GM21515 (cell line): Measurements from ENCODE around the gene SLC29A1.
"Not testable (repeated sequence)": the region's sequence is repeated elsewhere in the genome, so short reads cannot be mapped to it uniquely, and the experiment has no call there.

Experiments
- ATAC-seq: cut with Tn5 transposase; IDR thresholded peaks from one replicate; pipeline ENCODE4 v1.9.1; 2021; ENCODE audit not compliant: unreplicated experiment

Gene SLC29A1

GRCh38 chr6:44193307-44193910, 30.0 kb upstream of the SLC29A1 start:
- no peak for ATAC-seq

DNA sequence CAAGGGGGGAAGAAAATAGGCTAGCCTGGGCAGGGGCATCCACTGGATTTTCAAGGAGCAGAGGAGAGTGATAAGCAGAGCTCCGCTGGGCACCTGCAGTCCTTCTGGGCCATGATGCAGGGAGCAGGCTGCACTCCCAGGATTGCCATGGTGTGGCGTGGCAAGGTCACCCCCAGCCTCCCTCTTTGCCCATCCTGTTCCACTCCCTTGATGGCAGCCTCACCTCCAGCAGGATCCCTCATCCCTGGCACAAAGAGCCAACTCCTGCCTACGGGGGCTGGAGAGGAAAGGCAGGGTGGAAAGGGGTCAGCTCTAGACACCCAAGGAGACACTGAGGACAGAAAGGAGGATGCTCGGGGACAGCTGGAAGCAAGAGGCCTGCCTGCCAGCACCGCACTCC, 29.1 kb upstream of the SLC29A1 start:
- ATAC-seq, result no peak

- ATAC-seq, result not testable (repeated sequence)
Measured at GRCh38 chr6:44196351-44196750, 27.0 kb upstream of the SLC29A1 start.

GRCh38 chr6:44198684-44199083, 24.7 kb upstream of the SLC29A1 start:
- ATAC-seq, result no peak

DNA sequence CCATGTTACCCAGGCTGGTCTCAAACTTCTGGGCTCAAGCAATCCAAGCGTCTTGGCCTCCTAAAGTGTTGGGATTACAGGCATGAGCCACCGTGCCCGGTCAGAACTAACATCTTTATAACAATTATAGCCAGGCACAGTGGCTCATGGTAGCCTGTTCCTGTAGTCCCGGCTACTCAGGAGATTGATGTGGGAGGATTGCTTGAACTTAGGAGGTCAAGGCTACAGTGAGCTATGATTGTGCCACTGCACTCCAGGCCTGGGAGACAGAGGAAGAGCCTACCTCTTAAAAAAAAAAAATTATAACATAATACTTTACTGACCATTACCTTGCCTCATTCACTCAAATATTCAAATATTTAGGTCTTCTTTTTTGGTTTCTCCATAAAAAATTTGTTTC, 23.5 kb upstream of the SLC29A1 start:
- no peak for ATAC-seq

DNA sequence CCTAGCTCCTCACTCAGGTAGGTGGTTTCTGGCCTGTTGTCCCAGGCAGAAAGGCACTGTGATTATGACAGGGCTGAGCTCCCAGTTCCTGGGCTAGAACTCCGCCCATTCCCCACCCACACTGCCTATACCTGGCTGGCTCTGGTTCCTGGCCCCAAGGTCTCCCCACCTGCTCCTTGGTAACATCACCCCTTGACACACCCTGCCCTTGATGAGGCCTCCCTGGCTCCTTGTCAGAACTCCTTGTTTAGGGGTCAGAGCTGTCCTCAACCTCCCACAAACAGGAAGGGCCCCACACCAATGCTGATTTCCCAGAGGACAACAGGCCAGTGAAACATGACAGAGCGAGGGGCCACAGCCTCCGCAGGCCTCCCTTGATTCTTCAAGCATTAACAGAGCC, 22.2 kb upstream of the SLC29A1 start:
- ATAC-seq, result no peak

DNA sequence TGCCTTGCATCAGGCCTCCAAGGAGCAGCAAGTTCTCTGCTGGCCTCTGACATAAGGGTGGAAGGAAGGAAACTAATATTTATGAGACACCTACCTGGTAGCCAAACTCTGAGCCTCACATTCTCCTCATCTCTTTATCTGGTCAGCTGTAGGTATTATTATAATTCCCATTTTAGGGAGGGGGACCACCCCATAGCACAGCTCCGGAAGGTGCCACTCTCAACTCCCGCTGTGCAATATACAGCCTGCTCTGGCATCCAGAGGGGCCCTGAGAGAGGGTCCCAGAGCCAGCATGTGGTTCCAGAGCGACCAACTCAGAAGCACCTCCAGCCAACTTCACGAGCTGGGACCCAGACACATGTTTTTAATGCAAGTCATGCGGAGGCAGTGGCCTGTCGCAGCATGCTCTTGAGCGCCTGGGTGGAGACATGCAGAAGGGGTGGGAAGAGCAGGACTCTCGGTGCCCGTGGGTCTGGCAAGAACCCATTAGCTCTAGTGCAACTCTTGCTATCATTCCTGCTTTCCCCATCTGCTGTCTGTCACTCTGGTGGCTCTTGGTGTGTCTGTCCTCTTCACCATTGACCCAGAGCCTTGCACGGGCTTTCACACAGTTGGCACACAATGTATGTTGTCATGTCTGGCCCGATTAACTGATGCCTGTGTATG, 21.6 kb upstream of the SLC29A1 start:
- no peak for ATAC-seq

DNA sequence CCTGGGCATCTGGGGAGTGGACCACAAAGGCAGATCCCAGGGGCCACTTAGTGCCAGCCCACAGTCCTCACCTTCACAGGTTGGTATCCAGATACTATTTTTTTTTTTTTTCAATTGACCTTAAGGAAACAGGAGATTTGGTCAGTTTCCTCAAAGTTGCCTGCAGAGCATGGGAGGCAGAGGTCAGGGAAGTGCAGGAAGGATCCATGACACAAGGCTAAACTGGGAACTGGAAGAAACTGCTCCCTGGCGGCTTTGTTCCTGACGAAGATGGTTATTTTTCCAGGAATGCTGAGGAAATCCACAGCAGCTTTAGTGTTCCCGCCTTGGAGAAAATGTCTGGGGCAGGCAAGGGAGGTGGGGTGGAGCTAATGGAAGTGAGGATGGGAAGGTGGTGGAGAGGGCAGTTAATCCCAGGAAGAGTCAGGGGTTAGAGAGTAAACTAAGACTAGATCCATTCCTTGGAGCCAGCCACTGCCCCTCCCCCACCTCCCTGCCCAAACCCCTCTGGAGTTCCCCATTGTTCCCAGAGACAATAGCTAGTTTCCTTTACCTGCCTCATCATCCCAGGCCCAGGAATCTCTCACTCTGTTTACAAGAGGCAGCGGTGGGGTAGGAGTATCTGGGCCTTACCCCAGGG, 20.9 kb upstream of the SLC29A1 start:
- no peak for ATAC-seq

- ATAC-seq, result no peak
Measured at GRCh38 chr6:44202972-44203750, 20.2 kb upstream of the SLC29A1 start.

DNA sequence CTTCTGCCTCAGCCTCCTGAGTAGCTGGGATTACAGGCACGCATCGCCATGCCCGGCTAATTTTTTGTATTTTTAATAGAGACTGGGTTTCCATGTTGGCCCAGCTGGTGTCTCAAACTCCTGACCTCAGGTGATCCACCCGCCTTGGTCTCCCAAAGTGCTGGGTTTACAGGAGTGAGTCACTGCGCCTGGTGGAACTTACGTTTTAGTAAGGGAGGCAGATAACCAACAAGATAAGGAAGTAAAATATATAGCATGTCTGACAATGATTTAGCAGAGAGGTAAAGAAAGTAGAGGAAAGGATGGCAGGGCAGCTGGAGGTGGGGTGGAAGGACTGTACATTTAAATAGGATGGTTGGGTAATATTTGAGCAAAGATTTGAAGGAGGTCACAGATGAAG, 19.4 kb upstream of the SLC29A1 start:
- no peak for ATAC-seq

GRCh38 chr6:44207966-44208365, 15.4 kb upstream of the SLC29A1 start:
- no peak for ATAC-seq

DNA sequence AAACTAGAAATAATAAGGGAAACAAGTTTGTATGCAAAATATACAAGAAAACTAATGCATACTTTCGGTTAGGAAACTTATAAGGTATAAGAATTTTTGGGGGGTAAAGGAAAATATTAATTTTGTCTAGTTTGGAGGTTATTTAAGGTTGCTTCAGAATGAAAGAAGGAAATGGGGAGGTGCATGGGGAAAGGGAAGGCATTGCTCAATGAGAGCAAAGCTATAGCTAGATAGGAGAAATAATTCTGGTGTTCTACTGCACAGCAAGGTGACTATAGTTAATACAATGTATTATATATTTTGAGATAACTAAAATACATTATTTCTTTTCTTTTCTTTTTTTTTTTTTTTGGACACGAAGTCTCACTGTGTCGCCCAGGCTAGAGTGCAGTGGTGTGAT, 12.1 kb upstream of the SLC29A1 start:
- ATAC-seq, result no peak

DNA sequence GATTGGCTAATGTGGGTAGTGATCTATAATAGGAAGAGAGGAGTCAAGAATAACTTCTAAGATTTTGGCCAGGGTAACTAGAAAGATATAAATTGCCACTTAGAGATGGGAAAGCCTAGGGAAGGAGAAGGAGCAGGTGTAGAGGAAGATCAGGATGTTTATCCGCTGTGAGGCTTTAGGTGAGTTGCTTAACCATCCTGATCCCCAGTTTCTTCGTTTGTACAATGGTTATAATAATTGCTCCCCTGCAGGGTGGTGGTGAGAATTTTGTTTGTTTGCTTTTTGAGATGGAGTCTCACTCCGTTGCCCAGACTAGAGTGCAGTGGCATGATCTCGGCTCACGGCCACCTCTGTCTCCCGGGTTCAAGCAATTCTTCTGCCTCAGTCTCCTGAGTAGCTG, 9.1 kb upstream of the SLC29A1 start:
- ATAC-seq, result no peak

GRCh38 chr6:44216677-44217331, 6.6 kb upstream of the SLC29A1 start, which contains the start of gene MYMX:
TSS of gene MYMX (plus strand) at chr6:44216926. CDS start at chr6:44217472, 546 bp downstream.
- no peak for ATAC-seq

DNA sequence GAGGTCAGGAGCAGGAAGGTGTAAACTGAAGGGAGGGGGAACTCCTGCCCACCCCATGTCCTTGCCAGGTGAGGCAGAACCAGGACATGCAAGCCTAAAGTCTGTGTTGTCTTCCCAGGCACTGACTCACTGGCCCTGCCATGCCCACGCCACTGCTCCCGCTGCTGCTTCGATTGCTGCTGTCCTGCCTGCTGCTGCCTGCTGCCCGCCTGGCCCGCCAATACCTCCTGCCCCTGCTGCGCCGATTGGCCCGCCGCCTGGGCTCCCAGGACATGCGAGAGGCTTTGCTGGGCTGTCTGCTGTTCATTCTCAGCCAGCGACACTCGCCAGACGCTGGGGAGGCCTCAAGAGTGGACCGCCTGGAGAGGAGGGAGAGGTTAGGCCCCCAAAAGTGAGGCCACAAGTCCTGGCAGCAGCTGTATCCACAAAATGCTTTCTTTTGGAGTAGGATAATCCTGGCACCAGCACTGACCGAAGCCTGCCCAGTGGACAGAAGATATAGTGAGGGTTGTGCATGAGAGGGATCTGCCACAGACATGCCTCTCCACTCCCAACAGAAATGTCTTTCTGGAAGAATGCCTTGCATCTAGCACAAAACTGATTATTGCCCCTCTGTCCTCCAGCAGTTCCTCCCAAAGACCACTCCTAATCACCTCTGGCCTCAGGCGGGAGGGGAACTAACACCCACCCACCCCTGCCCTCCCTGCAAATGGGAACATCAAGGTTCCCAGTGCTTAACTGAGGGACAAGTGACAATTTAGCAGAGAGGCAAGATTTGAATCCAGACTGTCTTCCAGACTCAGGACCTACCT, 5.9 kb upstream of the SLC29A1 start:
- ATAC-seq, result no peak

- peak; percentile 49 for ATAC-seq
Measured at GRCh38 chr6:44219053-44219814, 4.2 kb upstream of the SLC29A1 start.

- ATAC-seq, result no peak
Measured at GRCh38 chr6:44219815-44220784, 3.3 kb upstream of the SLC29A1 start.

DNA sequence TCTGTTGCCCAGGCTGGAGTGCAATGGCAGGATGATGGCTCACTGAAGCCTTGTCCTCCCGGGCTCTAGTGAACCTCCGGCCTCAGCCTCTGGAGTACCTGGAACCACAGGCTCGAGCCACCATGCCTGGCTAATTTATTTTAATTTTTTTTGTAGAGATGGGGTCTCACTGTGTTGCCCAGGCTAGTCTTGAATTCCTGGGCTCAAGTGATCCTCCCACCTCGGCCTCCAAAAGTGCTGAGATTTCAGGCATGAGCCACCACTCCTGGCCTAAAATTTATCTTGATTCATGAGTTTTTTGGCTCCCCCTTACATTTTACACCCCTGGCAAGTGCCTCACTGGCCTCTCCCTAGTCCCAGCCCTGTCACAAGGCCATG, 2.5 kb upstream of the SLC29A1 start:
- ATAC-seq, result no peak
